Esophagus squamous epithelium (tissue), 4 donors: ENCODE measurements around the gene PTPA.
"Not testable (repeated sequence)": the region's sequence is repeated elsewhere in the genome, so short reads cannot be mapped to it uniquely, and the experiment has no call there.

Source experiments
- POLR2A ChIP-seq, 4 donors: fragments of 450-650 bp; IDR thresholded peaks; one replicate each; pipeline ENCODE4 v1.6.1; 2017; ENCODE audit warnings: antibody characterized with exemption in 4 of 4, mild to moderate bottlenecking in 4 of 4, moderate library complexity in 3 of 4
- TF ChIP-seq, protein P1 (sequence below), 6 experiments: fragments of 450-650 bp in 4 of 6; fragments of 200-600 bp in 2 of 6; sonication (generic) in 2 of 6; IDR thresholded peaks; one replicate each; pipeline ENCODE4 v1.5.1; 2016 to 2019; ENCODE audit warnings: antibody characterized with exemption in 6 of 6, mild to moderate bottlenecking in 4 of 6, moderate library complexity in 4 of 6

DNA sequence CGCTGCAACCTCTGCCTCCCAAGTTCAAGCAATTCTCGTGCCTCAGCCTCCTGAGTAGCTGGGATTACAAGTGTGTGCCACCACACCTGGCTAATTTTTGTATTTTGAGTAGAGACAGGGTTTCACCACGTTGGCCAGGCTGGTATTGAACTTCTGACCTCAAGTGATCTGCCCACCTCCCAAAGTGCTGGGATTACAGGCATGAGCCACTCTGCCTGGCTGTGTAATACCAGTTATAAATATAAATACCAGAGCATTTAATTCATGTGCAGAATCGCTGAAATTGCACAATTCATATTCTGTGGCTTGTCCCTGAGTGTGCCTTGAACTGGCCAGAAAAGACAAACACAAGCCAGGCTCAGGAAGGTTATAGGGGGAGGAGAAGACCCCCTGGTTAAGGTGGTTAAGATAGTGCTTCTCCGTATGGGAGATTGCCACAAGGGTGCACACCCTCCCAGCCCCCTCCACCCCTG lies 52.0 kb downstream of the PTPA start:
- TF ChIP-seq, protein P1, sequence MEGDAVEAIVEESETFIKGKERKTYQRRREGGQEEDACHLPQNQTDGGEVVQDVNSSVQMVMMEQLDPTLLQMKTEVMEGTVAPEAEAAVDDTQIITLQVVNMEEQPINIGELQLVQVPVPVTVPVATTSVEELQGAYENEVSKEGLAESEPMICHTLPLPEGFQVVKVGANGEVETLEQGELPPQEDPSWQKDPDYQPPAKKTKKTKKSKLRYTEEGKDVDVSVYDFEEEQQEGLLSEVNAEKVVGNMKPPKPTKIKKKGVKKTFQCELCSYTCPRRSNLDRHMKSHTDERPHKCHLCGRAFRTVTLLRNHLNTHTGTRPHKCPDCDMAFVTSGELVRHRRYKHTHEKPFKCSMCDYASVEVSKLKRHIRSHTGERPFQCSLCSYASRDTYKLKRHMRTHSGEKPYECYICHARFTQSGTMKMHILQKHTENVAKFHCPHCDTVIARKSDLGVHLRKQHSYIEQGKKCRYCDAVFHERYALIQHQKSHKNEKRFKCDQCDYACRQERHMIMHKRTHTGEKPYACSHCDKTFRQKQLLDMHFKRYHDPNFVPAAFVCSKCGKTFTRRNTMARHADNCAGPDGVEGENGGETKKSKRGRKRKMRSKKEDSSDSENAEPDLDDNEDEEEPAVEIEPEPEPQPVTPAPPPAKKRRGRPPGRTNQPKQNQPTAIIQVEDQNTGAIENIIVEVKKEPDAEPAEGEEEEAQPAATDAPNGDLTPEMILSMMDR (IDR thresholded peaks at IDR 0.05) = not testable (repeated sequence)
- not testable (repeated sequence) for TF ChIP-seq POLR2A (IDR thresholded peaks at IDR 0.05)
